Fibroblast of lung (primary cell): ENCODE measurements around the gene CAPN9. TPM values are rescaled to one million over a fixed set of nuclear protein-coding genes. Genes with fewer than 3 reads are reported as not detected.
"Not testable (repeated sequence)": the region's sequence is repeated elsewhere in the genome, so short reads cannot be mapped to it uniquely, and the experiment has no call there.

Experiments used
- DNase-seq, 2 donors: peaks; one replicate each; pipeline versions ENCODE4 v3.0.0 to v3.0.0-alpha.2; 2010; ENCODE audit warnings: low read depth in 2 of 2
- H2AFZ ChIP-seq: 2 replicates; pipeline ENCODE4 v1.5.1; 2012; ENCODE audit warnings: low read length, control low read depth, inconsistent platforms
- H3K27ac ChIP-seq: 2 replicates; pipeline ENCODE4 v1.5.1; 2011; ENCODE audit warnings: low read length, control low read depth; ENCODE audit not compliant: insufficient read depth
- H3K27me3 ChIP-seq: 2 replicates; pipeline ENCODE4 v1.5.1; 2011; ENCODE audit warnings: mild to moderate bottlenecking, low read length; ENCODE audit not compliant: control insufficient read depth, insufficient read depth
- H3K36me3 ChIP-seq: 2 replicates; pipeline ENCODE4 v1.5.1; 2011; ENCODE audit warnings: low read length; ENCODE audit not compliant: control insufficient read depth, insufficient read depth
- H3K4me1 ChIP-seq: 2 replicates; pipeline ENCODE4 v1.5.1; 2011; ENCODE audit warnings: low read length; ENCODE audit not compliant: control insufficient read depth, insufficient read depth; ENCODE audit errors: extremely low read depth
- H3K4me2 ChIP-seq: 2 replicates; pipeline ENCODE4 v1.5.1; 2011; ENCODE audit warnings: low read length, control low read depth; ENCODE audit not compliant: insufficient read depth; ENCODE audit errors: extremely low read depth
- H3K4me3 ChIP-seq, 4 experiments: fragments of 200-600 bp in 1 of 4; sonication (generic) in 1 of 4; replicated peaks in 1 of 4; 2 replicates each; pipeline ENCODE4 v1.5.1; 2011 to 2016; ENCODE audit warnings: low read length in 4 of 4, low read depth in 3 of 4, mild to moderate bottlenecking in 3 of 4, control low read depth in 2 of 4, inconsistent platforms in 1 of 4, mixed read lengths in 1 of 4; ENCODE audit not compliant: insufficient read depth in 1 of 4; ENCODE audit errors: control extremely low read depth in 1 of 4
- H3K79me2 ChIP-seq: 2 replicates; pipeline ENCODE4 v1.5.1; 2012; ENCODE audit warnings: mild to moderate bottlenecking, low read length, inconsistent platforms; ENCODE audit not compliant: control insufficient read depth, insufficient read depth
- H3K9ac ChIP-seq: 2 replicates; pipeline ENCODE4 v1.5.1; 2011; ENCODE audit warnings: mild to moderate bottlenecking, low read length, control low read depth; ENCODE audit not compliant: insufficient read depth
- H3K9me3 ChIP-seq: 2 replicates; pipeline ENCODE4 v1.5.1; 2012; ENCODE audit warnings: low read depth, low read length; ENCODE audit not compliant: control insufficient read depth, insufficient read depth
- H4K20me1 ChIP-seq: 2 replicates; pipeline ENCODE4 v1.5.1; 2011; ENCODE audit warnings: low read length; ENCODE audit not compliant: control insufficient read depth, insufficient read depth; ENCODE audit errors: extremely low read depth
- CTCF ChIP-seq, 2 donors: IDR thresholded peaks in 1 of 2; conservative IDR thresholded peaks in 1 of 2; 1 replicate in 1 of 2; 2 replicates in 1 of 2; pipeline ENCODE4 v1.5.1; 2011 to 2012; ENCODE audit warnings: low read length in 2 of 2, control low read depth in 1 of 2, inconsistent platforms in 1 of 2, low read depth in 1 of 2, mild to moderate bottlenecking in 1 of 2
- EZH2 ChIP-seq: IDR thresholded peaks from 2 replicates; pipeline ENCODE4 v1.5.1; 2012; ENCODE audit warnings: low read length, control low read depth, mild to moderate bottlenecking; ENCODE audit errors: missing control alignments
- polyA plus RNA-seq, 2 donors: library from polyadenylated mRNA; depleted of rRNA in 1 of 2; stranded (reverse) in 1 of 2; unstranded in 1 of 2; fragments of >200 nt; gene quantifications; 2 replicates each; pipeline ENCODE4 v1.2.1, GENCODE V29; 2011 to 2012; ENCODE audit warnings: missing spikeins in 1 of 2
- total RNA-seq: library from RNA; depleted of rRNA; stranded (reverse); fragments of >200 nt; gene quantifications from 2 replicates; pipeline ENCODE4 v1.2.1, GENCODE V29; 2014

Gene CAPN9
- total and polyA plus RNA-seq, 2 donors (not counting 1 experiment from before 2014, with no cell fraction given): 0.17 TPM; not detected in 1

DNA sequence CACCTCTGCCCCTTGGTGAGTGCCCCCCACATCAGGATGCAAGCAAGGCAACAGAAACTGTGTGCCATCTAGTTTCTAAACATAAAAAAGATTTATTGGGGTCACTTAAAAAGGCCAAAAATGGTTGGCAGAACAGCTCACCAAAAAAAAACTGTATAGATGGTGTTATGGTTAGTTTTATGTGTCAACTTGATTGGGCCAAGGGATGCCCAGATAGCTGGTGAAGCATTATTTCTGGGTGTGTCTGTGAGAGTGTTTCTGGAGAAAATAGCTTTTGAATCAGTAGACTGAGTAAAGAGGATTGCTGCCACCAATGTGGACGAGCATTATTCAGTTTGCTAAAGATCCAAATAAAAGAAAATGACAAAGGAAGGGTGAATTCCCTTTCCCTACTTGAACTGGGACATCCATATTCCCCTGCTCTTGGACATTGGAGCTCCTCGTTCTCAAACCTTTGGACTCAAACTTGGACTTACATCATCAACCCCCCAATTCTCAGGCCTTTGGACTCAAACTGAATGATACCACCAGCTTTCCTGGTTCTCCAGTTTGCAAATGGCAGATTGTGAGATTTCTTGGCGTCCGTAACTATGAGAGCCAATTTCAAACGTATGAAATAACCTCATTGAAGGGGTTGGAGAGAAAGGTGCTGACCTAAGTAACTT is 16.9 kb downstream of the CAPN9 start:
- H3K9ac ChIP-seq: no peak overlapping the region
- no peaks in the 10 kb centered on the region for H4K20me1 ChIP-seq
- no peaks in the 10 kb centered on the region for H3K79me2 ChIP-seq
- no peak for DNase-seq
- no peak overlapping the region for H3K4me2 ChIP-seq
- H3K4me3 ChIP-seq: no peak overlapping the region
- no peak overlapping the region for H2AFZ ChIP-seq
- no peak overlapping the region for H3K27ac ChIP-seq
- no peaks in the 10 kb centered on the region for H3K36me3 ChIP-seq
- H3K4me1 ChIP-seq: peaks cover 3% of the 10 kb centered on the region
- H3K9me3 ChIP-seq: no peaks in the 10 kb centered on the region
- TF ChIP-seq EZH2 (no peak), CTCF (conservative IDR thresholded peaks at IDR 0.05 in 1 of 2, IDR thresholded peaks at IDR 0.05 in 1 of 2; ENCODE audit: low read depth in 1 of 2, low read length in 2 of 2) (no peak)
- H3K27me3 ChIP-seq: no peaks in the 10 kb centered on the region

- H3K9me3 ChIP-seq: no peaks in the 10 kb centered on the region
Observed at GRCh38 chr1:230766318-230766717, 19.1 kb downstream of the CAPN9 start.

GRCh38 chr1:230767859-230768612 is 20.8 kb downstream of the CAPN9 start:
- H3K4me1 ChIP-seq, H3K4me2 ChIP-seq, H3K27me3 ChIP-seq: not testable (repeated sequence)

More at GRCh38 chr1:230766318-230766717, 19.1 kb downstream of the CAPN9 start:
- H3K9ac ChIP-seq: no peak overlapping the region
- no peaks in the 10 kb centered on the region for H4K20me1 ChIP-seq
- H2AFZ ChIP-seq: no peak overlapping the region
- TF ChIP-seq CTCF (conservative IDR thresholded peaks at IDR 0.05 in 1 of 2, IDR thresholded peaks at IDR 0.05 in 1 of 2; ENCODE audit: low read depth in 1 of 2, low read length in 2 of 2): no peak
- no peaks in the 10 kb centered on the region for H3K36me3 ChIP-seq
- H3K79me2 ChIP-seq: no peaks in the 10 kb centered on the region
- peaks cover 5% of the 10 kb centered on the region for H3K4me1 ChIP-seq
- H3K27me3 ChIP-seq: no peaks in the 10 kb centered on the region
- H3K4me2 ChIP-seq: no peak overlapping the region
- no peak overlapping the region for H3K27ac ChIP-seq
- no peak overlapping the region for H3K4me3 ChIP-seq
- no peak for DNase-seq

More at GRCh38 chr1:230767859-230768612, 20.8 kb downstream of the CAPN9 start:
- not testable (repeated sequence) for DNase-seq, H3K79me2 ChIP-seq, H3K9ac ChIP-seq, H3K27ac ChIP-seq, H3K4me3 ChIP-seq, H3K36me3 ChIP-seq, H2AFZ ChIP-seq, H4K20me1 ChIP-seq, H3K9me3 ChIP-seq
